Testis (tissue), 2 donors: ENCODE results near the gene ACACA.

Experiments
- CTCF ChIP-seq, 3 experiments: fragments of 450-650 bp in 2 of 3; fragments of 200-600 bp in 1 of 3; sonication (generic) in 1 of 3; IDR thresholded peaks; one replicate each; pipeline ENCODE4 v1.5.1; 2016 to 2019; ENCODE audit warnings: antibody characterized with exemption in 3 of 3, mild to moderate bottlenecking in 2 of 3, moderate library complexity in 1 of 3
- POLR2A ChIP-seq: fragments of 450-650 bp; IDR thresholded peaks from one replicate; pipeline ENCODE4 v1.6.1; 2017; ENCODE audit warnings: antibody characterized with exemption, mild to moderate bottlenecking, moderate library complexity

- TF ChIP-seq CTCF (IDR thresholded peaks at IDR 0.05) (no peak), POLR2A (no peak)
Measured at GRCh38 chr17:37110746-37111145, 295.9 kb downstream of the ACACA start.
